AG04449 (cell line): ENCODE results near the gene RIPK1.

Source experiments
- CTCF ChIA-PET: fragments of 350-600 bp; formaldehyde crosslinking; extraction: SDS; loops from one replicate; lab custom pipeline; 2021; ENCODE audit warnings: antibody characterized with exemption; lab: Yijun Ruan, JAX
- POLR2A ChIA-PET: fragments of 400-600, 350-600 bp; formaldehyde crosslinking; extraction: SDS; loops from one replicate; lab custom pipeline; 2020; ENCODE audit warnings: antibody characterized with exemption, inconsistent platforms; lab: Yijun Ruan, JAX
- DNase-seq: peaks from one replicate; pipeline ENCODE4 v3.0.0-alpha.2; 2010; ENCODE audit warnings: low read depth, low spot score
- H3K4me3 ChIP-seq: 2 replicates; pipeline ENCODE4 v1.5.1; 2011; ENCODE audit warnings: low read depth, mild to moderate bottlenecking, control low read depth, low read length
- TF ChIP-seq, protein P1 (sequence below): IDR thresholded peaks from one replicate; pipeline ENCODE4 v1.5.1; 2011; ENCODE audit warnings: mild to moderate bottlenecking, moderate library complexity, low read length, control low read depth, inconsistent platforms; ENCODE audit not compliant: insufficient read depth; ENCODE audit errors: missing control alignments

RIPK1 gene

DNA sequence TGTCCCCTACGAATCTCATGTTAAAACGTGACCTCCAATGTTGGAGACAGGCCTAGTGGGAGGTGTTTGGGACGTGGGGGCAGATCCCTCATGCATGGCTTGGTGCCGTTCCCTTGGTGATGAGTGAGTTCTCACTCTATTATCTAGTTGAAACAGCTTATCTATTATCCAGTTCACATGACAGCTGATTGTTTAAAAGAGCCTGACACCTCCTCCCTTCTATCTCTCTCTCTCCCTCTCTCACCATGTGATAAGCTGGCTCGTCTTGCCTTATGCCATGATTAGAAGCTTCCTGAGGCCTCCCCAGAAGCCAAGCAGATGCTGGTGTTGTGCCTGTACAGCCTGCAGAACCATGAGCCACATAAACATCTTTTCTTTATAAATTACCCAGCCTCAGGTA is 32.9 kb upstream of the RIPK1 start:
- ChIA-PET POLR2A (no interaction called here), CTCF (no interaction called here)
- DNase-seq: no peak
- TF ChIP-seq, protein P1, sequence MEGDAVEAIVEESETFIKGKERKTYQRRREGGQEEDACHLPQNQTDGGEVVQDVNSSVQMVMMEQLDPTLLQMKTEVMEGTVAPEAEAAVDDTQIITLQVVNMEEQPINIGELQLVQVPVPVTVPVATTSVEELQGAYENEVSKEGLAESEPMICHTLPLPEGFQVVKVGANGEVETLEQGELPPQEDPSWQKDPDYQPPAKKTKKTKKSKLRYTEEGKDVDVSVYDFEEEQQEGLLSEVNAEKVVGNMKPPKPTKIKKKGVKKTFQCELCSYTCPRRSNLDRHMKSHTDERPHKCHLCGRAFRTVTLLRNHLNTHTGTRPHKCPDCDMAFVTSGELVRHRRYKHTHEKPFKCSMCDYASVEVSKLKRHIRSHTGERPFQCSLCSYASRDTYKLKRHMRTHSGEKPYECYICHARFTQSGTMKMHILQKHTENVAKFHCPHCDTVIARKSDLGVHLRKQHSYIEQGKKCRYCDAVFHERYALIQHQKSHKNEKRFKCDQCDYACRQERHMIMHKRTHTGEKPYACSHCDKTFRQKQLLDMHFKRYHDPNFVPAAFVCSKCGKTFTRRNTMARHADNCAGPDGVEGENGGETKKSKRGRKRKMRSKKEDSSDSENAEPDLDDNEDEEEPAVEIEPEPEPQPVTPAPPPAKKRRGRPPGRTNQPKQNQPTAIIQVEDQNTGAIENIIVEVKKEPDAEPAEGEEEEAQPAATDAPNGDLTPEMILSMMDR: no peak
- no peak overlapping the region for H3K4me3 ChIP-seq

DNA sequence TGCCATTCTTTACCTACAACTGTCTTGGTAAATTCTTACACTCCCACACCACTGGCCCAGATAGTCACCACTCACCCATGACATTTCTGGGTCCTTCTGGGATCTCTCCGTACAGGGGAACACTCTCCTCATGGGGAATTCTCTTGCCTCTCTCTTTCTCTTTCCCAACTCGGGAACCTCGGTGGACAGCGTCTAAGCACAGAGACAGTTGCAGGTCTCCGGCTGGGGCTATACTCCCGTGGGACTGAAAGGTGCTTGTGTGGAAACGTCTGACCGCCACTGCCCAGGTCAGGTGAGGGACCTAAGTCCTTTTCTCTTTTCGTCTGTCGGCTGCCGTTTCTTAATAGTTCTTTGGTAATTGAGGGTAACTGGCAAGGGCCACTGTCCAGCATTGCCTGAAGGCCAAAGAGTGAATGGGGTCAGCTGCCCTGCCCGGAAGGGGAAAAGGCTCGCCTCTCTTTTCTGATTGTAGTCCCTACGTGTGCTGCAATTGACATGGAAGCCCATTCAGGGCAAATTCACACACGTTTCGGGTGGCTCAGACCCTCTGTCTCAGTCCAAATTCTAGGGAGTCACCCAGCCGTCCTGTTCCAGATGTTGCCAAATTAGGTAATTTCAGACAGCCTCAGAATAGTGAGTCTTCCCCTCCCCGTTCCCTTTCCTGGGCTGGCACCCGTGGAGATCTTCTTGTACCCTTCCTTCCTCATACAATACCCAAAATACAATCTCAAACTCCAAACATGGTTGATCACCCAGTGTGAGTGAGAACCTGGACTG is 31.2 kb upstream of the RIPK1 start:
- POLR2A ChIA-PET: no interaction called here
- DNase-seq: no peak
- H3K4me3 ChIP-seq: no peak overlapping the region
- TF ChIP-seq, protein P1: no peak
- CTCF ChIA-PET: no interaction called here

DNA sequence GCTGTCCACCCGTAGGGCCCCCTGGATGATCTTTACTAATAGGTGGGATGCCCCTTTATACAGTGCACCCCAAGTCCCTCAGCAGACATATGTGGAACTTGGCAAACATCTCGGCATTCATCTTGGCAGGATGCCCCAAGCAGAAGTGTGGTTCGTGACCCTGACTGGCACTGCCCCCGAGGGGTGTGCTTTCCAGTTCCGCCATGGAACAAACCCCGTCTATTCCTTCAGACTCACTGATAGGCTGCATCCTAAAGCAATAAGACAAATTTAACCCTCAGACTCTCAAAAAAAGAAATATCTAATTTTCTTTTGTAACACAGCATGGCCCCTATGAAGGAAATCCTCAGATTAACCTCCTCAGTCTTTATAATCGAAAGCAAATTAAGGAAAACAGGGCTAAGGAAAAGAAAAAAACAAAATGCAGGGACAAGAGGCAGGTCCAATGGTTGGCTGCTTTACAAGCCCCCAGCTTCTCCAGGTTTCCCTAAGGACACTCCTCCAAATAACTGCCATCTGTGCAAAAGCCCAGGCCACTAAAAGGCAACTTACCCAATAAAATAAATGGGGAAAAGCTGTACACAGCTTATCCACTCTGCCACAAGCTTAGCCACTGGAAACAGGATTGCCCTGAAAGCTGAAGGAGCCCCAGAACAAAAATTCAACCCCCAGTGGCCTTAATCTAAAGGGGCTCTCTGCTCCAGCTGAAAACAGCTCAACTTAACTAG is 30.5 kb upstream of the RIPK1 start:
- no peak for DNase-seq
- POLR2A ChIA-PET: no interaction called here
- no peak overlapping the region for H3K4me3 ChIP-seq
- TF ChIP-seq, protein P1: no peak
- CTCF ChIA-PET: interaction anchor here (1.0 kb wide), 1 partner anchor 36 kb away, joined by 4 read pairs; no protein-coding TSS in a partner anchor

DNA sequence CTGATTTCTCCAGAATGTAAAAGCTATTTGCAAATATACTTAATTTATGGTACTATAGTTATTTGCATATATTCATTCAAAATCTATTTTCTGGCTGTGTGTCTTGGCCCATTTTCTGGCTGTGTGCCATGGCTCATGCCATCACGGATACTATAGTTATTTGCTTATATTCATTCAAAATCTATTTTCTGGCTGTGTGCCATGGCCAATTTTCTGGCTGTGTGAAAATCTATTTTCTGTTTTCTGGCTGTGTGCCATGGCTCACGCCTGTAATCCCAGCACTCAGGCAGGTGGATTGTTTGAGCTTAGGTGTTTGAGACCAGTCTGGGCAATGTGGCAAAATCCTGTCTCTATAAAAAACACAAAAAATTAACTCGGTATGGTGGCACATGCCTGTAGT is 28.9 kb upstream of the RIPK1 start:
- H3K4me3 ChIP-seq: no peak overlapping the region
- ChIA-PET CTCF (interaction anchor here (0.8 kb wide), 1 partner anchor 42 kb away, joined by 3 read pairs; no protein-coding TSS in a partner anchor), POLR2A (no interaction called here)
- TF ChIP-seq, protein P1: no peak
- no peak for DNase-seq

DNA sequence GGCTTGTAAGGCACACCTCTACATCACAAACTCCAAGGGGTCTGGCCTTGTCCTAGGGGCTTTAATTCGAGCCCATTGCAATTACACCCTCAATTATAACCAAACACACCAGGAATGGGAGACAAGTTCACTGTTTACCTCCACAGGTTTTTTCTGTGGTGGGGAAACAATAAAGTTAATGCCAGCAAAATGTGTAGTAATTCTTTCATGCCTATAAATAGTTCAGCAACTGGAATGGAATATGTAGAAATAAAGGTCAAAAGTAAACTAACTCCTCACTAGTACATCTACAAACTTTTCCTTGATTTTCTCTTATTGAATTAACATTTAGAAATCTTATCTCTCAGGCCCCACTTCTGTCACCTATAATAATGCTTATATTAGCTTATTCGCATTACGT is 27.1 kb upstream of the RIPK1 start:
- TF ChIP-seq, protein P1: no peak
- CTCF ChIA-PET: interaction anchor here (1.4 kb wide), 1 partner anchor 22 kb away, joined by 6 read pairs; no protein-coding TSS in a partner anchor
- H3K4me3 ChIP-seq: no peak overlapping the region
- no peak for DNase-seq
- POLR2A ChIA-PET: no interaction called here

DNA sequence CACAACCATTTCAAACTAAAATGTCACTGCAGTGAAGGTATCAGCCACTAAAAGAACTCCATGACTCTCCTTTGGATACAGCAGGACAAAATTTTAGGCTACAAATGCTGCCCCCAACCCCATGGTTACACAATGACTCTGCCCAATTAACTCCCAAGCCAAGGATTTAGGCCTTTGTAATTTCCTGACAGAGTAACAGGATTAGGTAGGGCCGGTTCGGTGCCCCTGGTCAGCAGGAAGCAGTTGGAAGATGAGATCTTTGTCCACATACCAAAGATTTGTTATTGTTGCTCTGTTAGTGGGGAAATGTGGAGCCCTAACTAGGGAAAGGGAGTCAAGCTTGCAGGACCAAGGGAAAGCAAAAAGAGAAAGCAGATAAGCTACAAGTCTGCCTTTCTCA is 26.7 kb upstream of the RIPK1 start:
- DNase-seq: no peak
- TF ChIP-seq, protein P1: no peak
- CTCF ChIA-PET: interaction anchor here (1.4 kb wide), 1 partner anchor 22 kb away, joined by 6 read pairs; no protein-coding TSS in a partner anchor
- H3K4me3 ChIP-seq: no peak overlapping the region
- POLR2A ChIA-PET: no interaction called here
